ENCODE measurements around the gene NHP2. TPM values are rescaled to one million over a fixed set of nuclear protein-coding genes. Genes with fewer than 3 reads are reported as not detected.

Gene NHP2
- total RNA-seq, 1 donor from 2014 or later = 213 TPM

GRCh38 chr5:178176791-178177190 is 23.1 kb upstream of the NHP2 start:
- no peak for DNase-seq (ENCODE audit: low read depth)

- DNase-seq (ENCODE audit: low read depth) = no peak
Observed at GRCh38 chr5:178174456-178174855, 20.8 kb upstream of the NHP2 start.

DNA sequence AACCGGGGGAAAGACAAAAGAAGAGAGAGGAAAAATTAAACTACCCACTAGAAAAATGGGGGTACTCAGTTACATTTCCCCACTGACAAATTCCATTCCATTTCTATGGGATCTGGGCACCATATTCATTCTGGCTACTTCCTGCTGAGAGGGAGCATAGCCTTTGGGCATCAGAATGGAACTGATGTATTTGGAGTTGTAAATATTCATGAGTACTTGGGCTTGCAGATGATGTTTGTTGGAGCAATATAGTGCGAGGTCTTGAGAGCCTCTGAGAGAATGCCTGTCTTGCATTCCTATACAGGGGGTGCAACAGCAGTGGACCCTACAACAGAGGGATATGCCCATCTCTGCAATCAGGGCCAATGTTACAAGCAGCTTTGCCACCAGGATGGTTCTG is 16.8 kb upstream of the NHP2 start:
- no peak for DNase-seq (ENCODE audit: low read depth)

DNA sequence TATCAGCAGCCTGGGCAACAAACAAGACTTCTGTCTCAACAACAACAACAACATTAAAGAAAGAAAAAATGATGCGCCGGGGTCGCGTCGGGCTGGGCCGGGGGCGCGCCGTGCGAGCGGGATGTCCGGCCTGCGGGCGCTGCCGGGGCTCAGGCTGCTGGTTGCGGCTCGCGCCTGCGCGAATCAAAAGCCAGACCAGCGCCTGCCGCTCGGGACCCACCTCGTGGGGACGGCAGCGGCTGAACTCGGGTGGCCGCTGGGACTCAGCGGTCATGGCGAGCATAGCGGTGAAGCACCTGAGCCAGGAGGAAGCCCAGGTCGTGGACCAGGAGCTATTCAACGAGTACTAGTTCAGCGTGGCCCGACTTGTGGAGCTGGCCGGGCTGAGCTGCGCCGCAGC is 11.9 kb upstream of the NHP2 start:
- DNase-seq (ENCODE audit: low read depth) = no peak

GRCh38 chr5:178163772-178164735 is 10.4 kb upstream of the NHP2 start:
- peak; percentile 82 for DNase-seq (ENCODE audit: low read depth)

DNA sequence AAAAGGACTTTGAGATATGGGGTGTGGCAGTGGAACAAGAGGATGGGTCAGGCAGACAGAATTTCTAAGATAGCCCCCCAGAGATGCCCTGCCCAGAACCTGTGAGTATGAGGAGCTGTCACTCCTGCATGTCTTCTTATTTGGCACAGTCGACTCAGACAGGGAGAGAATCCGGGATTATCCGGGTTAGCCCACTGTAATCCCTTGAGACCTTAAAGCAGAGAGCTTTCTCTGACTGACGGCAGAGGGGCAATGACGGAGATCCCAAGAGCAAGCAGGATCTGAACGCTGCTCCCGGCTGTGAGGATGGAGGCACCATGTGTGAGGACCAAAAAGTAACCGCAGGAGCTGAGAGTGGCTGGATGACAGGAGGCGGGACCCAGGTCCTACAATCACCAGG is 8.8 kb upstream of the NHP2 start:
- DNase-seq (ENCODE audit: low read depth) = no peak

GRCh38 chr5:178160176-178160575 is 6.5 kb upstream of the NHP2 start:
- no peak for DNase-seq (ENCODE audit: low read depth)

DNA sequence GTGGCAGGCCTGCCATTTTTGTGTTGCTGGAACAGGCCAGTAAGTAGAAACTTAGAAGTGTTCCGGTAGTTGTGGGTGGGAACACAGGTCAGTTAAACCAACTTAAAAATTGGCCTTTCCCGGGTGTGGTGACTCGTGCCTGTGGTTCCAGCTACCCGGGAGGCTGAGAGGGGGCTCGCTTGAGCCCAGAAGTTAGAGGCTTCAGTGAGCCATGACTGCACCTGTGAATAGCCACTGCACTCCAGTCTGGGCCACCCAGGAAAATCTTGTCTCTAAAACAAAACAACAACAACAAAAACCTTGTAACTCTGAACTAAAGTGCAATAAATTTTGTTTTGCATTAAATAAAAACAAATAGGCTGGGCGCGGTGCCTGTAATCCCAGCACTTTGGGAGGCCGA is 1.4 kb upstream of the NHP2 start:
- DNase-seq (ENCODE audit: low read depth) = no peak

DNA sequence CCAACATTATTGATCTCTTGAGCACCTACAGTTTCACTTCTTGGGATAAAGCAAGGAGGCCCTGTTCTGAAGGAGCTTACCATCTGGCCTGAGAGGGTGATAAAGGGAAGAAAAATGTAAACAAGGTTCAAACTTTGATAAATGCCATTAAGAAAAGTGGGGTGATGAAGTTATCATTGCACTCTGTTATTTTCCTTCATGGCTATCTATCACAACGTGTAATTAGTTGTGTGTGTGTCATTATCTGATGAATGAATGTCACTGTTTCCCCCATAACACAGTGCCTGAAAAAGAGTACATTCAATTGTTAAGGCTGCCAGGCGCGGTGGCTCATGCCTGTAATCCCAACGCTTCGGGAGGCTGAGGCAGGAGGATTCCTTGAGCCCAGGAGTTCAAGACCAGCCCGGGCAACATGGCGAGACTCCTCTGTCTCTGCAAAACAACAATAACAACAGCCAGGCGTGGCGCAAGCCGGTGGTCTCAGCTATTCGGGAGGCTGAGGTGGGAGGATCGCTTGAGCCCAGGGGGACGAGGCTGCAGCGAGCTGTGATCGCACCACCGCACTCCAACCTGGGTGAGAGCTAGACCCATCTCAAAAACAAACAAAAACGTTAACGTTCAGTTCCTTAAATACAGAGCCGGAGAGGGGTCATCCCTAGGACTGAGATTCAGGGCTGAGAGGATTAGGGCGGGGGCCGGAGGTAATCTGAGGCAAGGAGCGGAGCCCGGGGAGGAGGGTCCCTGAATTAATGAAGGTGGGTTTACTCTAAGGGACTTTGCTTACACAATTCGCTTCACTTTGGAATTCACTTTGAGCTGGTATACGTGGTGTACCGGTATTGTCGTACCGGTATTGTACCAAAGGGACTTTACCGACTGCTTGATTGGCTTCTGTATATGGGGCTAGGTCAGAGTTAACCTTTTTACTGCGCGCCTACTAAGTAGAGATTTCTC is 917 bp downstream of the NHP2 start:
- DNase-seq (ENCODE audit: low read depth) = no peak

DNA sequence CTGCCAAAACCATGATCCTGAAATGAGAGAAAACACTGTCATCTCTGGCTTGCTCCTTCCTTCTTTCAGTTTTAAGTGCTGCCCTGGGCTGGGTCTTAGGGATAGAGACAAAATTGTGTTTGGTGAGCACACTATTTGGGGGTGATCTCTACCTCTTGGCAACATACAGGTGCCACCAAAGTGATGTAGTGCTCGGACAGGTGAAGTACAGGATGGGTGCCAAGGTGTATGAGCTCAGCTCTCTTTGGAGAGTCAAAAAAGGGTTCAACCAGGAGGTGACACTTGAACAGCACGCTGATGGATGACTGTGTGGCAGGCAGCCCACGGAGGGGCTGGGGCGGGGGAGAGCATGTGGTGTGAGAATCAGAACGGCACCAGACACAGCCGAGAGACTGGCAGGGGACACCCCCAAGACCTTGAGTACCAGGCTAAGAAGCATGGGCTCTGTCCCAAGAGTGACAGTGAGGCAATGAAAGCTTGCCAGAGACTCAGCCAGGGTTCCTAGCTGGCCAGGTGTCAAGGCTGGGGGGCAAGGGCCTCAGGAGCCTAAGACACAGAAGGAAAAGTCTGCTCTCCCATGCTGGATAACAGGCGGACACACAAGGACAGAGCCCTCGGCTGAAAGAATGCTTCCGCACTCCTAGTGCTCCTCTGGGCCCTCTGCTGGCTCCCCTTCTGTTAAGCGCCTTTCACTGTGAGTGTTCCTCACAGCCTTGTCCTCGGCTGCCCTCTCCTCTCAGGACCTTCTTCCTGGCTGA is 2.5 kb downstream of the NHP2 start:
- peak; percentile 19 for DNase-seq (ENCODE audit: low read depth)

- peak; percentile 14 for DNase-seq (ENCODE audit: low read depth)
Observed at GRCh38 chr5:178149199-178149932, 4.3 kb downstream of the NHP2 start.

DNA sequence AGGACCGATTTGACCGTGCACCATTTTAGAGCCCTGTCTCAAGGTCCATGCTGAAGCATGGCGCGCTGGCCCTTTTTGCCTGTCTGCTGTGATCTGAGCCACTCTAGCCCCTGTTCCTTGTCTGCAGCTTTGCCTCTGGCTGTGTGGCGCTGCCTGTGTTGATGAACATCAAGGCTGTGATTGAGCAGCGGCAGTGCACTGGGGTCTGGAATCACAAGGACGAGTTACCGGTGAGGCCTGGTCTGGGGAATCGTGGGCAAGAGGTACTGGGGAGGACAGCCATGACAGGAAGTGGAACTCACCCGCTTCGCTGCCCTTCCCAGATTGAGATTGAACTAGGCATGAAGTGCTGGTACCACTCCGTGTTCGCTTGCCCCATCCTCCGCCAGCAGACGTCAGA is 6.3 kb downstream of the NHP2 start:
- DNase-seq (ENCODE audit: low read depth) = no peak

- peak; percentile 40 for DNase-seq (ENCODE audit: low read depth)
Observed at GRCh38 chr5:178145965-178146820, 7.5 kb downstream of the NHP2 start.

DNA sequence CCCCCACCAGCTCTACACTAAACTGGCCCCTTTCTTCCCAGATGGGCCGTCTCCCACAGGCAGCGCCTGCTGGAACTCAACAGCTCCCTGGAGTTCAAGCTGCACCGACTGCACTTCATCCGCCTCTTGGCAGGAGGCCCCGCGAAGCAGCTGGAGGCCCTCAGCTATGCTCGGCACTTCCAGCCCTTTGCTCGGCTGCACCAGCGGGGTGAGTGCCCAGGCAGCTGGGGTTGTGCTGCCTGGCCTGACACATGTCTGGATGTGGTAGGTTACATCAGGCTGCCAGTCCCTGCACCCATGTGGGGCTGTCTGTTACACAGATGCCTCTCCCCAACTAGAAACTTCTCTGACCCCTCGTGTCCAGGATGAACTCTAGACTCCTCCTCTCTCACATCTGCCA is 9.8 kb downstream of the NHP2 start:
- DNase-seq (ENCODE audit: low read depth) = peak; percentile 89

GRCh38 chr5:178143246-178143645 is 10.4 kb downstream of the NHP2 start:
- no peak for DNase-seq (ENCODE audit: low read depth)

DNA sequence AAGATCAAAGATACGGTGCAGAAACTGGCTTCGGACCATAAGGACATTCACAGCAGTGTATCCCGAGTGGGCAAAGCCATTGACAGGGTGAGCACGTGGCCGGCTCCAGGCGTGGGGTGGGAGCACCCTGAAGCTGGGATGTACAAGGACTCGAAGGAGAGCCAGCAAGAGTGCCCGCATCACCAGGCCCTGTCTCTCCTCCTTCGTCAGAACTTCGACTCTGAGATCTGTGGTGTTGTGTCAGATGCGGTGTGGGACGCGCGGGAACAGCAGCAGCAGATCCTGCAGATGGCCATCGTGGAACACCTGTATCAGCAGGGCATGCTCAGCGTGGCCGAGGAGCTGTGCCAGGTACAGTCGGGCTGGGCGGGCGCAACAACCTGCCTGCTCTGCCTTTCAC is 11.0 kb downstream of the NHP2 start:
- DNase-seq (ENCODE audit: low read depth) = no peak

DNA sequence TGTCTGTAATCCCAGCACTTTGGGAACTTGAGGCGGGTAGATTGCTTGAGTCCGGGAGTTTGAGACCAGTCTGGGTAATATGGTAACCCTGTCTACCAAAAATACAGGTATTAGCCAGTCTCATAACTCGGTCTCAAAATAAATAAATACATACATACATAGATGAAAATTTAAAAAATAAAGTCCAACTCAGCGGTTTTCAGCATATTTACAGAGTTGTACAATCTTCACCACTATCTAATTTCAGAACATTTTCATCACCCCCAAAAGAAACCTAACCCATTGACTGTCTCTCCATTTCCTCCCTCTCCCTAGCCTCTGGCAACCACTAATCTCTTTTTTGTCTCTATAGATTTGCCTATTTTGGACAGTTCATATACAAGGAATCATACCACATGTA is 12.1 kb downstream of the NHP2 start:
- no peak for DNase-seq (ENCODE audit: low read depth)

GRCh38 chr5:178137991-178138390 is 15.7 kb downstream of the NHP2 start:
- no peak for DNase-seq (ENCODE audit: low read depth)

DNA sequence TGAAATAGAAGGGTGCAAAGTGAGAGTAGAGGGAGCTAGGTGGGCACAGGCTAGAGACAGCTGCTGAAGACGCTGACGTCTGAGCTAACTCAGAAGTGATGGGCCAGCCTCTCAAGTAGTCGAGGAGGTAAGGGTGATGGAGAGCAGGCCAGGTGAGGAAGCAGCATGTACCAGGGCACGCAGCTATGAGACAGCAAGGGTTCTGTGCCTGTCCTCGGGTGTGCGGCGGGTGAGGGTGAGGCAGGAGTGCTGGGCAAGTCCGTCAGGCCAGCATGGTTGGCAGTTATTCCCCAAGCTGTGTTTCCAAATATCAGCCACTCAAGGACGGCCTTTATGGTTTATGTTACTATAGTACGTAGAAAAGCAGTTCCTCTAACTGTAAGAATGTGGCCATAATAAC is 16.7 kb downstream of the NHP2 start:
- DNase-seq (ENCODE audit: low read depth) = no peak
